Measurements from ENCODE around the gene ARPC5L. TPM values are rescaled to one million over a fixed set of nuclear protein-coding genes. Genes with fewer than 3 reads are reported as not detected.

ARPC5L gene
- total RNA-seq, 1 donor, result 9.8 TPM

- Histone ChIP-seq H4K20me1 (ENCODE audit: insufficient read depth, low read length) (peaks cover 3% of the 10 kb centered on the region), H2AFZ (ENCODE audit: low read length) (no peak overlapping the region), H3K79me2 (ENCODE audit: insufficient read depth, low read length) (no peaks in the 10 kb centered on the region), H3K36me3 (ENCODE audit: insufficient read depth, low read length) (peaks cover 49% of the 10 kb centered on the region), H3K4me1 (ENCODE audit: insufficient read depth, low read length) (no peaks in the 10 kb centered on the region), H3K4me2 (ENCODE audit: insufficient read depth, low read length) (no peak overlapping the region), H3K27ac (ENCODE audit: low read depth, low read length) (no peak overlapping the region), H3K27me3 (ENCODE audit: insufficient read depth, low read length) (no peaks in the 10 kb centered on the region), H3K9me3 (ENCODE audit: low read depth, low read length) (no peaks in the 10 kb centered on the region), H3K4me3 (ENCODE audit: insufficient read depth, low read length) (no peak overlapping the region)
- peak; percentile 11 for DNase-seq (ENCODE audit: insufficient read length, low spot score, missing footprints)
- TF ChIP-seq CTCF (IDR thresholded peaks at IDR 0.05; ENCODE audit: extremely low read depth, low read depth, low read length), result no peak
These were observed 32.3 kb downstream of the ARPC5L start for GRCh38 chr9:124894035-124894740.

- peak; percentile 32 for DNase-seq (ENCODE audit: insufficient read length, low spot score, missing footprints)
- Histone ChIP-seq H3K9me3 (ENCODE audit: low read depth, low read length) (no peaks in the 10 kb centered on the region), H3K27me3 (ENCODE audit: insufficient read depth, low read length) (no peaks in the 10 kb centered on the region), H3K4me3 (ENCODE audit: insufficient read depth, low read length) (no peak overlapping the region), H3K4me1 (ENCODE audit: insufficient read depth, low read length) (no peaks in the 10 kb centered on the region), H3K27ac (ENCODE audit: low read depth, low read length) (no peak overlapping the region), H3K36me3 (ENCODE audit: insufficient read depth, low read length) (peaks cover 51% of the 10 kb centered on the region), H2AFZ (ENCODE audit: low read length) (no peak overlapping the region), H4K20me1 (ENCODE audit: insufficient read depth, low read length) (peaks cover 3% of the 10 kb centered on the region), H3K4me2 (ENCODE audit: insufficient read depth, low read length) (no peak overlapping the region), H3K79me2 (ENCODE audit: insufficient read depth, low read length) (no peaks in the 10 kb centered on the region)
- TF ChIP-seq CTCF (IDR thresholded peaks at IDR 0.05; ENCODE audit: extremely low read depth, low read depth, low read length), result peak; percentile 74
These were observed 32.8 kb downstream of the ARPC5L start for GRCh38 chr9:124894741-124895170.

GRCh38 chr9:124897570-124898460, 35.9 kb downstream of the ARPC5L start:
- Histone ChIP-seq H3K27ac (ENCODE audit: low read depth, low read length) (no peak overlapping the region), H3K9me3 (ENCODE audit: low read depth, low read length) (no peaks in the 10 kb centered on the region), H2AFZ (ENCODE audit: low read length) (no peak overlapping the region), H3K27me3 (ENCODE audit: insufficient read depth, low read length) (no peaks in the 10 kb centered on the region), H3K4me2 (ENCODE audit: insufficient read depth, low read length) (no peak overlapping the region), H3K36me3 (ENCODE audit: insufficient read depth, low read length) (peaks cover 54% of the 10 kb centered on the region), H3K4me3 (ENCODE audit: insufficient read depth, low read length) (no peak overlapping the region), H4K20me1 (ENCODE audit: insufficient read depth, low read length) (peaks cover 3% of the 10 kb centered on the region), H3K79me2 (ENCODE audit: insufficient read depth, low read length) (no peaks in the 10 kb centered on the region), H3K4me1 (ENCODE audit: insufficient read depth, low read length) (peaks cover 6% of the 10 kb centered on the region)
- no peak for TF ChIP-seq CTCF (IDR thresholded peaks at IDR 0.05; ENCODE audit: extremely low read depth, low read depth, low read length)
- DNase-seq (ENCODE audit: insufficient read length, low spot score, missing footprints), result peak; percentile 42

GRCh38 chr9:124899845-124900244, 37.9 kb downstream of the ARPC5L start:
- Histone ChIP-seq H4K20me1 (ENCODE audit: insufficient read depth, low read length) (peaks cover 3% of the 10 kb centered on the region), H3K79me2 (ENCODE audit: insufficient read depth, low read length) (no peaks in the 10 kb centered on the region), H3K4me3 (ENCODE audit: insufficient read depth, low read length) (no peak overlapping the region), H3K4me2 (ENCODE audit: insufficient read depth, low read length) (no peak overlapping the region), H3K27me3 (ENCODE audit: insufficient read depth, low read length) (no peaks in the 10 kb centered on the region), H3K4me1 (ENCODE audit: insufficient read depth, low read length) (peaks cover 6% of the 10 kb centered on the region), H3K36me3 (ENCODE audit: insufficient read depth, low read length) (peaks cover 45% of the 10 kb centered on the region), H3K9me3 (ENCODE audit: low read depth, low read length) (no peaks in the 10 kb centered on the region), H2AFZ (ENCODE audit: low read length) (no peak overlapping the region), H3K27ac (ENCODE audit: low read depth, low read length) (no peak overlapping the region)
- DNase-seq (ENCODE audit: insufficient read length, low spot score, missing footprints), result no peak
- no peak for TF ChIP-seq CTCF (IDR thresholded peaks at IDR 0.05; ENCODE audit: extremely low read depth, low read depth, low read length)

All from osteoblast (primary cell).